T-helper 9 cell (primary cell): ENCODE measurements around the gene POU2F3.
"Not testable (repeated sequence)": the region's sequence is repeated elsewhere in the genome, so short reads cannot be mapped to it uniquely, and the experiment has no call there.

Experiments
- DNase-seq: peaks from one replicate; pipeline ENCODE4 v3.0.0-alpha.2; 2020

Gene POU2F3

GRCh38 chr11:120254788-120255518 is 15.0 kb downstream of the POU2F3 start:
- DNase-seq, result no peak

DNA sequence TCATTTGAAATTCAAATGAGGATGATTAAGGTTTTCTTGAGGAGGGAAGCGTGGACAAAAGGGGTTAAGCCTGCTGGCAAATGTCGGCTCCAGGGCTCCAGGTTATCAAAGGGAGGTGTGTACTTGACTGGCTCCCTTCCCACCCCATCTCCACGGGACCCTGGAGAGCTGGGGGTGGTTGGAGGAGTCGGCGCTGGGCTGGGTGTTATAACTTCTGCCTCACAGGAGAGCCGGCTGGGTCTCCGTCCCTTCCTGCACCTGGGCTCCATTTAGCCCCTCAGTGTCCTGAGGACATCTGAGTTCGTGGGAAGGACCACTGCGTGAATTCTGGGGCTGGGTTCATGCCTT is 15.6 kb downstream of the POU2F3 start:
- no peak for DNase-seq

DNA sequence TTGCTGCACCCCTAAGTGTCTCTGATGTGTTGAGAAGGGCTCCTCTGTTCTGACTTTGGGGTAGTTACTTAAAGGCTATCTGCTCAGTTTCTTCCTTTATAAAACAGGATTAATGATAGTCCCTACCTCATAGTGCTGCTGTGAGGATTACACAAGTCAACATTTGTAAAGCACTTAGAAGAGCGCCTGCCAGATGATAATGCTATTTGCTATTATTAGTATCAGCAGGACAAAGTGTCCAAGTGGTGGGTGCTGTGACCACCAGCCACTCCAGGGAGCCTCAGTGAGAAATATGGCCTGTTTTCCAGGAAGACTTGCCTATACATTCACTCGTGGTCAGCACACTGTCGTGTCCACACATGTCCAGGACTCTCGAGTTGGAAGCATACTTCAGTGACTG is 16.2 kb downstream of the POU2F3 start:
- DNase-seq, result no peak

DNA sequence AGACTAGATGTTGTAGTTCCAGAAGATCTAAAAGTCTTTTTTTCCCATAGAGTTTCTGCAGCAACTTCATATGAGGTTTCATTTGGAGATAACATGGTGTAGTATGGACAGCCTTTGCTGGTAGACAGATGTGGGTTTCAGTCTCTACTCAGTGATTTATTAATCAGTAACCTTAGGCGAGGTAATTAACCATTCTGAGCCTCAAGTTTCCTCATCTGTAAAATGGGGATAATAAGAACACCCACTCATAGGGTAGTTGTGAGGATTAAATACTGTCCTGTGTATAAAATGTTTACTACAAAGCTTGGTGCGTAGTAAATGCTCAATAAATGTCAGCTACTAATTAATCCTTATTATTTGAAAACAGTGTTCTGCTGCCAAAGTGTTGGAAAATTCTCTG is 16.8 kb downstream of the POU2F3 start:
- DNase-seq, result no peak

DNA sequence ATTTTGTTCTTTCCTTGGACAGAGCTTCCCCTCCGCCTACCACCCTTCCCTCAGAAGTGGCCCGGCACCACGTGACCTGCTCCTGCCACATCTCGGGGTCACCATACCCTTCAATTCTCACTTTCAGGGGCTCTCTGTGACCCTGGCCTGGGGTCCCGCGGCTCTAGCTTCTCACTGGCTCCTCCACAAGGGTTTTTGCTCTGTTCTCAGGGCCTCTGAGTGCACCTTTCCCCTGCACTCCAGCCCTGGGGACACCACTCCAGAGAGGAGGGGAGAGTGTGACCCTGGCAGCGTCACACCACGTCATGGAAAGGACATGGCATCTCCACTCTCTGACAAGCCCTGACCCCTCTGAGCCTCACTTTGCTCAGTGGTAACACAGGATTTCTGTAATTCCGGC is 17.4 kb downstream of the POU2F3 start:
- no peak for DNase-seq

DNA sequence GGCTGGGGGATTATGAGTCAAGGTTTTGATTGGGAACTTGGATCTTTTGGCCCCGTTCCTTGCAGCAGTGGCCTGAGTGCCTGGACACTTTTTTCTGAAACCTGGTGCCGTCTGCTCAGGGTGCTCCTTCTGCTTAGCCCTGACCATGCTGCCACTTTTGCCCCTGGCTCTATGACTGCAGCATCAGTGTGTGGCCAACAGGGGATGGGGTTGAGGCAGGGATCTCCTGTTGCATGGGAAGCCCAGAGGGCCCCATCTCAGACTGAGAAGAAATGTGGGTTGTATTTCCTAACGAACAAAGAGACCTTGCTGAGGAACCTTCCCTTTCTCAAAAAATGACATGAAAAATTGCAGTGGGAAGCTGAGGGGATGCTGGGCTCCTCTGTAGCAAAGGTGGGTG is 18.7 kb downstream of the POU2F3 start:
- no peak for DNase-seq

DNA sequence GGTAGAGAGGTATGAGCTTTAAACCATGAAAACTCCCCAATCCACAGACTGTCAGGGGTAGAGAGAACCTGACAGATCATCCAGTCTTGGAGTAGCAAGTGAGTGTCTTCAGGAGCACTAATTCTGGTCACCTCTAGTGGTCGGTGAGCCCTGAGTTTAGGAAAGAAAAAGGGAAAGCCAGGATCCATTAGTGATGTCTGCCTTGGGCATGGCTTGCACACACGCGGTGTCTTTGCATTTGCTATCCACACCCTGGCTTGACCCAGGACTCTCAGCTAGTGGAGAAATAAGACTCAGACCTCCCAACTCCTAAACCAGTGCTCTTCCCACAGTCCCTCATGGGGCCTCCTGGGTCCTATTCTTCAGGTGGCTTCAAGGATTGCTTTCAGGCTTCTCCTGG is 19.3 kb downstream of the POU2F3 start:
- DNase-seq, result no peak

GRCh38 chr11:120259988-120260565 is 20.1 kb downstream of the POU2F3 start:
- no peak for DNase-seq

GRCh38 chr11:120260616-120261015 is 20.7 kb downstream of the POU2F3 start:
- no peak for DNase-seq

DNA sequence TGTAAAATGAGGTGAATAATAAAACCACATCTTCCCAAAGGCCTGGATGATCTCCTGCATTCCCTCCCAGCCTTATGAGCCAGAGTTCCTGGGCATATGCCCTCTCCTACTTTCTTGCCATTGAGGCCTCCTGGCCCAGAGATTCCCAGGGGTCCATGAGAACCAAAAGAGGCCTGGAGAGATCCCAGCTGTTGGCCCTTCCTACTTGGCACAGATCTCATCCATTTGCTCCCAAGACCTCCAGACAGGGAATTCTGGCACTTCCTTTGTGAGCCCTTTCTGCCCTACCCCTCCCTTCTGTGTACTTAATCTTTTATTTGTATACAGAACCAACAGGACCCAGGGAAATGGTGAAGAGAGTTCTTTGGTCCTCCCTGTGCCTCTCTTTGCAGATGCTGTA is 21.4 kb downstream of the POU2F3 start:
- no peak for DNase-seq

DNA sequence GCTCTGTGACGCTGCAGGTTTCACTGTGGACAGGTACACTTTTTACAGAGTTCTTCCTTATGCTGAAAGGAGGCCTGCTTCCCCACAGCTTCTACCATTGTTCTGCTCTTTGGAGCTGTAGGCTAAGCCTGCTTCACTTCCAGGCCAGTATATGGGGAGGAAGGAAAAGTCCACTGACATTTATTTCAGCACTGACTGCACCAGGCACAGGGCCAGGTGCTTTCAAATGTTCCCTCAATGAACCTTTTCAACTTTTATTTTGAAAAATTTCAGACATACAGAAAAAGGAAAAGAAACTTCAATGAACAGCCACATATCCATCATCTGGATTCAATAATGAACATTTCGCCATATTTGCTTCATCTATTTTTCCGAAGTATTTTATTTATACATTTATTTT is 22.0 kb downstream of the POU2F3 start:
- DNase-seq, result no peak

DNA sequence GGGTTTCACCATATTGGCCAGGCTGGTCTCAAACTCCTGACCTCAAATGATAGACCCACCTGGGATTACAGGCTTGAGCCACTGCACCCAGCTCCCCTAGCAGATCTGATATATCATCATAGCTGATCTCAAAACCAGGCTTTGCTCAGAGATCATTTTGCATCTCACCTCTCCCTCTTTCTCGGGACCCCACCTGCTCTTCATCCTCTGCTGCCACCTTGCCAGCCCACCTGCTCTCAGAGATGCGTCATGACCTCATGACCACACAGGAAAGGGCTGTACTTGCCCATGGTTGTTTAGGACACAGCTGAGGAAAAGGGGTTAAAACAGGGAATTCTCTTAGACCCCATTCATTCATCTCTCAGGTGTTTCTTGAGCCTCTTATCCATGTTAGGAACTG is 27.4 kb downstream of the POU2F3 start:
- DNase-seq, result no peak

DNA sequence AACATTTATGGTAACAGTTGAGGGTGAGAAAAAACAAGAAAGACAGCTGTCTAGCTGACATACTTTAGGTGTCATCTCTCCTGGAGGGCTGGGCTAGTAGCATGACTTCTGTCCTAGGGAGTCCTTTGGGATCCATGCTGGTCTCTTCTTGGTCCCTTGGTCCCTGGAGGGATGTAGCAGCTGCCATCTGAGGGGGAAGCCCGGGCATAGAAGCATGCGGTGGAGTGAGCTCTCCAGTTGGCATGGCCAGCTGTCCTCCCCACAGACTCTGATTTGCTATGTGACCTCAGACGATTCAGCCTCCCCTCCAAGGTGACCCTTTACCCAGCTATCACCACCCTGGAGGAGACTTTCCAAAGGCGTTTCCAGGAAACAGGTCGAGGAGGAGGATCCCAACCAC is 28.7 kb downstream of the POU2F3 start:
- no peak for DNase-seq

GRCh38 chr11:120270386-120270785 is 30.4 kb downstream of the POU2F3 start:
- no peak for DNase-seq

- DNase-seq, result no peak
Observed at GRCh38 chr11:120271672-120272071, 31.7 kb downstream of the POU2F3 start.

GRCh38 chr11:120272303-120272702 is 32.4 kb downstream of the POU2F3 start:
- no peak for DNase-seq

GRCh38 chr11:120273432-120273831 is 33.5 kb downstream of the POU2F3 start:
- DNase-seq, result no peak

GRCh38 chr11:120273956-120274355 is 34.0 kb downstream of the POU2F3 start:
- not testable (repeated sequence) for DNase-seq

DNA sequence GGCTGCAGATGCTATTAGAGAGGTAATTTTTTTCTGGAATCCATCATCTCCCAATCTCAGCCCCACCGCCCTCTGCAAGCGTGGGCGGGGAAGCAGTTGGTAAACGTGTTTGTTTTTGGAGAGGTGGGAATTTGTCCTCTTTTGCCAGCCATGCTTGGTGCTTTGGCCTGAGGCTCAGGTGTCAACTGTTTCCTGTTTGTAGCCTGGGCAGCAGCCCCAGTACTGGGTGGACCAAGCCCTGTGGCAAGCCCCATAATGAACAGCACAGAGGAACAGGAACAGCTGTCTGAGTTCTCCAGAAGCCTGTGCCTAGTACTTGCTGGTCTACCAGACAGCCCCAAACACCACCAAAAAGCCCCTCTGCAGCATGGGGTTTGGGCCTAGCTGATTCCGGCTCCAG is 39.6 kb downstream of the POU2F3 start:
- no peak for DNase-seq

DNA sequence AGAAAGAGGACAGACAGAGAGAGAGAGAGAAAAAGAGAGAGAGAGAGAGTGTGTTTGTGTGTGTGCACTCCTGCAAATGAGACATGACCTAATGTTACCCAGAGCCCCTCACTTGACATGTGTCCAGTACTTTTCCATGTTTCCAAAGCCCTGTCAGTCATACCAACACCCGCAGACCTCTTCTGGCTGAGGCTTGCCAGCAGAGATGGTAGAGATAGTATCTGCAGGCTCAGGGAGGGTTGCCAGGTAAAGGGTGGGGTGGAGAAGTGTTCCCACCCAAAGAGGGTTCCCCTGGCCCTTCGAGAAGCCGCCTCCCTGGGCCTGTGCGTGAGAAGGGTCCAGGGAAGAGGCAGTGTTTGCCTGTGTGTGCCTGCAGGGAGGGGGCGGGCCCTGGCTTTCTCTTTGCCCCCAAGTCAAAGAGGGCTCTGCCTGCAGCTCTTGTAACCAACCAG is 40.7 kb downstream of the POU2F3 start:
- no peak for DNase-seq

DNA sequence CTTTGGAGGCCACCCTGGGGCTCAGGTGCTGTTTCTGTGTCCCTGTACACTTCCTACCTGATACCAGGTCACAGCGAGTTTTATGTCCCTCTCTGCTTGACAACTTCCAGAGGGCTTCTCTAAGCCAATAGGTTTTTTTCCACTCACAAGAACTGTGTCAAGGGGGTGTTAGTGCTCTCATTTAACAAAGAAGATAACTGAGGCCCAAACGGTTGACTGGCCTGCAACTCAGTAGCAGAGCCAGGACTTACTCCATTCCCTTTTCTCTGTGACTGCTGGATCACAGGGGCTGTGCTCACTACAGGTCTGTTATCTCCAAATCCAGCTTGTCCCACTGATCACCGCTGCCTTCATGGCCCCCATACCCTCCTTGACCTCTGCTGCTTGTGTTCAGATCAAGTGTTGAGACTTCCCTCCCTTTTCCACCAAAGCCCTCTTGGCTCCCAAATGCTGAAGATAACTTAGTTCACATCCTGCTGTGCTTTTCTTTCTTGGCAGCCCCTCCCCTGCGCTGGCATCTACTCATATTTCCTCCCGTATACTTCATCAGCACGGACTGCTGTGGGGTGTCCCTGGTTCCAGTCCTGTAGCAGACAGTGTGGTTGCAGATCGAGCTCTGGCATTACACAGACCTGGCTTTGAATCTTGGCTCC is 41.3 kb downstream of the POU2F3 start:
- no peak for DNase-seq

DNA sequence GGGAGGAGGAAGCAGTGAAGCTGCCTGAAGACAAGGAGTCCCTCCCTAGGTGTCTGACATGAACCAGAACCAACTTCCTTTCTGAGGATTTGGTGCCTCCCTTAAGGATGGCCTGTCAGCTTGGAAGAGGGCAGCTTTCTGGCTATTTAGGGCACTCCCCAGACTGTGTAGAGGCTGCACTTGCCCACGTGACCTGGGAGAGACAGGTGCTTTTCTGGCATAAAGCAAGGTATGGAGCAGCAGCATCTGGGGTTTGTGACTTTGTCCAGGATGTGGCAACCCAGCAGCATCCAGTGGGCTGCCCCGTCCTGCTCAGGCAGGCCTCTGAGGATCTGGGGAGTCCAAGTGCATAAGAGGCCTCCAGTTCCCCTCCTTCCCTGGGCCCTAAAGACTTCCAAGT is 43.2 kb downstream of the POU2F3 start:
- DNase-seq, result no peak

GRCh38 chr11:120284272-120284671 is 44.3 kb downstream of the POU2F3 start:
- DNase-seq, result no peak

DNA sequence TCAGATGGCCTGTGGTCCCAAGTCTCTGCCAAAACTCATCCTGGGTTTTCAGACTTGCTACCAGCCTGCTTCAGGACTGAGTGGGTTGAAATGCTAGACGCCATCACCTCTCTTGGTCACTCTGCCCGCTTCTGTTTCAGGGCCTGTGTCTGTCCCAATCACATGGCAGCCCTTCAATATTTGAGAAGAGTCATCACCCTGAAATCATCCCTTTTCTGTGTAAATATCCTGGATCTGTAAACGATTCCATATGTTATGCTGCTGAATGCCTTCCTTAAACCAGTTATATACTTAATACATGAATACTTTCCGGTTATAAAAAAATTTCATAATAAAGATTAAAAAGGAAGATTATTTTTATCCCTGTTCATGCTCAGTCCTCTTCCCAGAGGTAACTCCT is 45.3 kb downstream of the POU2F3 start:
- DNase-seq, result no peak

DNA sequence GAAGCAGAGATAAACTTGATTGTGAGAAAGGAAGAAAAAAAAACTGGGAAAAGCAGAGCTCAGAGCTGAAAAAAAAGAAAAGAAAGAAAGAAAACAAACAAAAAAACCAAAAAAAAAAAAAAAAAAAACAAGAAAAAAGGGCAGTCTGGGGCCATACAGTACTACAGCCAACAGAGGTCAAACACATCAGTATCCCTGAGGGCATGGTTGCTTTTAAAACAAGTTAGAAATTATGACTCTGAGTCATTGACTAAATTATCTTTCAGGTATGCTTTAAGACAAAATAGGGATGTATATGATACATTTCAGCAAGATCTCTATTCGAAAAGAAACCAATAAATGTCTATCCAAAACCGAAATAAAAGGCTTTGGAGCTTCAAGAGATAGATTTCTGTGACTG is 48.1 kb downstream of the POU2F3 start:
- no peak for DNase-seq
